ENCODE data around the gene NSD2.
"Not testable (repeated sequence)": the region's sequence is repeated elsewhere in the genome, so short reads cannot be mapped to it uniquely, and the experiment has no call there.

Gene NSD2

DNA sequence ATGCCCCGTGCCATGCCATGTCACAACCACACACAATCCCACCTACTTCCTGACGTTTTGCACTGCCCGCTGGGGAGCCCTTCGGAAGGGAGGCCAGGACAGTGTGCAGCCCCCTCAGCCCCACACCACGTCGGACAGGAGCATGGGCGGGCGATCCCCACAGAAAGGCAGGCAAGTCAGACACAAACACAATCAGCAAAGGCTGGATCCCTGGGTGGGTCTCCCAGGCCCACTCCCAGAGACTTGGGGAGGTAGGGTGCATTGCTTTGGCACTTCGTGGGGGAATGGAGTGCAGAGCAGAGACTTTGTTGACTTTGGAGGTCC lies 29.3 kb upstream of the NSD2 start:
- H3K9me3 ChIP-seq (ENCODE audit: control insufficient read depth, low read length): no peaks in the 10 kb centered on the region
- peaks cover 38% of the 10 kb centered on the region for H3K36me3 ChIP-seq (ENCODE audit: control insufficient read depth, insufficient read depth, low read length)
- H3K4me3 ChIP-seq (ENCODE audit: insufficient read depth, low read depth, low read length, poor library complexity, severe bottlenecking): no peak overlapping the region
- H3K4me1 ChIP-seq (ENCODE audit: control insufficient read depth, insufficient read depth, low read length, poor library complexity, severe bottlenecking): no peaks in the 10 kb centered on the region
- H3K27me3 ChIP-seq (replicated peaks; ENCODE audit: control insufficient read depth, insufficient read depth, low read length, poor library complexity, severe bottlenecking): no peaks in the 10 kb centered on the region
- DNase-seq: no peak
- no peak overlapping the region for H3K27ac ChIP-seq (ENCODE audit: insufficient read depth, low read length, poor library complexity, severe bottlenecking)

- no peaks in the 10 kb centered on the region for H3K9me3 ChIP-seq (ENCODE audit: control insufficient read depth, low read length)
- no peak for DNase-seq
- H3K4me3 ChIP-seq (ENCODE audit: insufficient read depth, low read depth, low read length, poor library complexity, severe bottlenecking): no peak overlapping the region
- peaks cover 36% of the 10 kb centered on the region for H3K36me3 ChIP-seq (ENCODE audit: control insufficient read depth, insufficient read depth, low read length)
- no peaks in the 10 kb centered on the region for H3K4me1 ChIP-seq (ENCODE audit: control insufficient read depth, insufficient read depth, low read length, poor library complexity, severe bottlenecking)
- H3K27me3 ChIP-seq (replicated peaks; ENCODE audit: control insufficient read depth, insufficient read depth, low read length, poor library complexity, severe bottlenecking): no peaks in the 10 kb centered on the region
- H3K27ac ChIP-seq (ENCODE audit: insufficient read depth, low read length, poor library complexity, severe bottlenecking): no peak overlapping the region
Observed at GRCh38 chr4:1842339-1842895, 28.8 kb upstream of the NSD2 start.

DNA sequence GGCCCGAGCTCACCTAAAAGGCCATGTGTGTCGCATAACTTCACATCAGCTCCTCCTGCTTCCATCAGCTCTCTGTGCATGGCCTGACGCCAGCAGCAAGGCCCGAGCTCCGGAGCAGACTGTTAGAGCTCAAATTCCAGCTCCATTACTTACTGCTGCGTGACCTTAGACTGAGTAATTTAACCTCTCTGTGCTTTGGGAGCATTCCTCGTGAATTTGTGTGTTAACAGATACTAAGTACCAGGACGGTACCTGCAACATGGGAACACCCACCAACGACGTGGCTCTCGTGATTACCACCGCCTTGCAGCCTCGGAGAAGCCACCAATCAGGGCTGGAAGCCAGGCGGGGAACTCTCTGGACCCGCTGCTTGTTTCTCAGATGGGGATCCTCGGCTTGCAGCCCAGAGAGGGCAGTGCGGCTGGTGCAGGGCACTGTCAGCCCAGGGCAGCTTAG lies 28.2 kb upstream of the NSD2 start:
- Histone ChIP-seq H3K4me3 (ENCODE audit: insufficient read depth, low read depth, low read length, poor library complexity, severe bottlenecking) (no peak overlapping the region), H3K27ac (ENCODE audit: insufficient read depth, low read length, poor library complexity, severe bottlenecking) (no peak overlapping the region), H3K9me3 (ENCODE audit: control insufficient read depth, low read length) (no peaks in the 10 kb centered on the region), H3K27me3 (replicated peaks; ENCODE audit: control insufficient read depth, insufficient read depth, low read length, poor library complexity, severe bottlenecking) (no peaks in the 10 kb centered on the region), H3K36me3 (ENCODE audit: control insufficient read depth, insufficient read depth, low read length) (peaks cover 36% of the 10 kb centered on the region), H3K4me1 (ENCODE audit: control insufficient read depth, insufficient read depth, low read length, poor library complexity, severe bottlenecking) (no peaks in the 10 kb centered on the region)
- DNase-seq: no peak

DNA sequence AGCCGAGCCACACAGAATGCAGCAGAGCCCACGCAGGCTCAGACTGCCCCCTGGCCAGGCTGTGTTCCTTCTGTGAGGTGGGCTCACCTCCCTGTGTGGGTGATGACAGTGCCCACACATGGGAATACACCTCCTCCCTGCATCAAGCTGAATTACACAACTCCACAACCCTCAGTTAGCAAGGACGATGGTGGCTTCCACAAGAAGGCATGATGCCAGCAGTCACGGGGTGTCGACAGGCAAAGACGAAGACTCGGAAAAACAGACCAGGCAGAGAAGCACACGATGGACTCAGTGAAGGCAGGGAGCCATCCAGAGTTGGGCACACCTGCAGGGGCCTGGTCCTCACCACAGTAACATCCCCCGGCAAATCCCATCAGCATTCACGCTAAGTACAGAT lies 27.3 kb upstream of the NSD2 start:
- H3K9me3 ChIP-seq (ENCODE audit: control insufficient read depth, low read length): no peaks in the 10 kb centered on the region
- no peaks in the 10 kb centered on the region for H3K27me3 ChIP-seq (replicated peaks; ENCODE audit: control insufficient read depth, insufficient read depth, low read length, poor library complexity, severe bottlenecking)
- no peak overlapping the region for H3K27ac ChIP-seq (ENCODE audit: insufficient read depth, low read length, poor library complexity, severe bottlenecking)
- DNase-seq: no peak
- H3K4me1 ChIP-seq (ENCODE audit: control insufficient read depth, insufficient read depth, low read length, poor library complexity, severe bottlenecking): no peaks in the 10 kb centered on the region
- H3K4me3 ChIP-seq (ENCODE audit: insufficient read depth, low read depth, low read length, poor library complexity, severe bottlenecking): no peak overlapping the region
- H3K36me3 ChIP-seq (ENCODE audit: control insufficient read depth, insufficient read depth, low read length): peaks cover 34% of the 10 kb centered on the region

DNA sequence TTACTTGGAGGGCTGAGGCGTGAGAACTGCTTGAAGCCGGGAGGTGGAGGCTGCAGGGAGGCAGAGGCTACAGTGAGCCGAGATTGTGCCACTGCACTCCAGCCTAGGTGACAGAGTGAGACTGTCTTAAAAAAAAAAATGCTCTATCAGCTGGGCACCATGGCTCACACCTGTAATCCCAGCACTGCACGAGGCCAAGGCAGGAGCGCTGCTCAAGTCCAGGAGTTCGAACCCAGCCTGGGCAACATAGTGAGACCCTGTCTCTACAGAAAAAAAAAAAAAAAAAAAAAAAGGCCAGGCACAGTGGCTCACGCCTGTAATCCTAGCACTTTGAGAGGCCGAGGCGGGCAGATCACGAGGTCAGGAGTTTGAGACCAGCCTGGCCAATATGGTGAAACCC lies 26.6 kb upstream of the NSD2 start:
- not testable (repeated sequence) for H3K27ac ChIP-seq (ENCODE audit: insufficient read depth, low read length, poor library complexity, severe bottlenecking); H3K4me1 ChIP-seq (ENCODE audit: control insufficient read depth, insufficient read depth, low read length, poor library complexity, severe bottlenecking); H3K4me3 ChIP-seq (ENCODE audit: insufficient read depth, low read depth, low read length, poor library complexity, severe bottlenecking); H3K27me3 ChIP-seq (replicated peaks; ENCODE audit: control insufficient read depth, insufficient read depth, low read length, poor library complexity, severe bottlenecking); H3K9me3 ChIP-seq (ENCODE audit: control insufficient read depth, low read length); DNase-seq
- peaks cover 29% of the 10 kb centered on the region for H3K36me3 ChIP-seq (ENCODE audit: control insufficient read depth, insufficient read depth, low read length)

- Histone ChIP-seq H3K27me3 (replicated peaks; ENCODE audit: control insufficient read depth, insufficient read depth, low read length, poor library complexity, severe bottlenecking) (no peaks in the 10 kb centered on the region), H3K9me3 (ENCODE audit: control insufficient read depth, low read length) (no peaks in the 10 kb centered on the region), H3K27ac (ENCODE audit: insufficient read depth, low read length, poor library complexity, severe bottlenecking) (no peak overlapping the region), H3K36me3 (ENCODE audit: control insufficient read depth, insufficient read depth, low read length) (peaks cover 18% of the 10 kb centered on the region), H3K4me3 (ENCODE audit: insufficient read depth, low read depth, low read length, poor library complexity, severe bottlenecking) (no peak overlapping the region), H3K4me1 (ENCODE audit: control insufficient read depth, insufficient read depth, low read length, poor library complexity, severe bottlenecking) (no peaks in the 10 kb centered on the region)
- no peak for DNase-seq
Observed at GRCh38 chr4:1846580-1846979, 24.6 kb upstream of the NSD2 start.

DNA sequence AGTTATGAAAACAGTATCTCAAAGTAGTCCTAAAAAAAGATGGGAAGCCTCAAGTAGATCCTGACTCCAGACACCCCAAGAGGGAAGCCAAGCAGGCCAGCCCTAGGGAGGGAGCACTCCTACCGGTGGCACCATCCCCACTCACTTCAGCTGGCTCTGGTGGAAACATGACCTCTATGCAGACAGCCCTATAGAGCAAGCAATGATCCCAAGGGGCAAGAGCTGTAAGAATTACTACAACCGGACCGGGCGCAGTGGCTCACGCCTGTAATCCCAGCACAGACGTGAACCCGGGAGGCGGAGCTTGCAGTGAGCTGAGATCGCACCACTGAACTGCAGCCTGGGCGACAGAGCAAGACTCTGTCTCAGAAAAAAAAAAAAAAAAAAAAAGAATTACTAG lies 20.9 kb upstream of the NSD2 start:
- no peak overlapping the region for H3K27ac ChIP-seq (ENCODE audit: insufficient read depth, low read length, poor library complexity, severe bottlenecking)

DNA sequence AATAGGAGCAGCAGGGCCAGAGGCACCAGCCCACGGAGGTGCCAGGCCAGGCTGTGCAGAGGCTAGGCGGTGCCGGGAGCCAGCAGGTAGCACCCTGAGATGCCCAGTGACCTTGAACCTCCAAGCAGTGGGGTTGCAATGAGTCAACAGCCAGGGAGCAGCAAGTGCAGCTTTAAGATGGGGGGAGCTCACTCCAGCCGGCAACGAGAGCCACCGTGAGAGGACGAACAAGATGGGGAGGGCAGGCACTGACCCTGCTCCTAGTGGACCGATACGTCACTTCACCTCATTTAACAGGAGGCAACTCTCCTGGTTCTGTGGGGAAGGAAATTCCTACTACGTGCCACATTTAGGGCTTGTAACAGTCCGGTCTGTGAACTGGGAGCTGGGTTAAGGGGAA lies 20.0 kb upstream of the NSD2 start:
- H3K9me3 ChIP-seq (ENCODE audit: control insufficient read depth, low read length): no peaks in the 10 kb centered on the region
- no peak for DNase-seq
- peaks cover 10% of the 10 kb centered on the region for H3K4me1 ChIP-seq (ENCODE audit: control insufficient read depth, insufficient read depth, low read length, poor library complexity, severe bottlenecking)
- H3K27ac ChIP-seq (ENCODE audit: insufficient read depth, low read length, poor library complexity, severe bottlenecking): no peak overlapping the region
- H3K4me3 ChIP-seq (ENCODE audit: insufficient read depth, low read depth, low read length, poor library complexity, severe bottlenecking): no peak overlapping the region
- peaks cover 8% of the 10 kb centered on the region for H3K36me3 ChIP-seq (ENCODE audit: control insufficient read depth, insufficient read depth, low read length)
- no peaks in the 10 kb centered on the region for H3K27me3 ChIP-seq (replicated peaks; ENCODE audit: control insufficient read depth, insufficient read depth, low read length, poor library complexity, severe bottlenecking)

More for the DNA sequence above, 20.9 kb upstream of the NSD2 start:
- H3K27me3 ChIP-seq (replicated peaks; ENCODE audit: control insufficient read depth, insufficient read depth, low read length, poor library complexity, severe bottlenecking): no peaks in the 10 kb centered on the region
- H3K4me3 ChIP-seq (ENCODE audit: insufficient read depth, low read depth, low read length, poor library complexity, severe bottlenecking): no peak overlapping the region
- no peak for DNase-seq
- H3K4me1 ChIP-seq (ENCODE audit: control insufficient read depth, insufficient read depth, low read length, poor library complexity, severe bottlenecking): peaks cover 7% of the 10 kb centered on the region
- no peaks in the 10 kb centered on the region for H3K9me3 ChIP-seq (ENCODE audit: control insufficient read depth, low read length)
- H3K36me3 ChIP-seq (ENCODE audit: control insufficient read depth, insufficient read depth, low read length): peaks cover 8% of the 10 kb centered on the region

GRCh38 chr4:1851575-1852410 lies 19.4 kb upstream of the NSD2 start:
- Histone ChIP-seq H3K27me3 (replicated peaks; ENCODE audit: control insufficient read depth, insufficient read depth, low read length, poor library complexity, severe bottlenecking) (no peaks in the 10 kb centered on the region), H3K4me1 (ENCODE audit: control insufficient read depth, insufficient read depth, low read length, poor library complexity, severe bottlenecking) (peaks cover 12% of the 10 kb centered on the region), H3K36me3 (ENCODE audit: control insufficient read depth, insufficient read depth, low read length) (peaks cover 6% of the 10 kb centered on the region), H3K27ac (ENCODE audit: insufficient read depth, low read length, poor library complexity, severe bottlenecking) (no peak overlapping the region), H3K4me3 (ENCODE audit: insufficient read depth, low read depth, low read length, poor library complexity, severe bottlenecking) (no peak overlapping the region), H3K9me3 (ENCODE audit: control insufficient read depth, low read length) (no peaks in the 10 kb centered on the region)
- no peak for DNase-seq

GRCh38 chr4:1852904-1853623 lies 18.1 kb upstream of the NSD2 start:
- DNase-seq: no peak
- Histone ChIP-seq H3K27ac (ENCODE audit: insufficient read depth, low read length, poor library complexity, severe bottlenecking) (no peak overlapping the region), H3K27me3 (replicated peaks; ENCODE audit: control insufficient read depth, insufficient read depth, low read length, poor library complexity, severe bottlenecking) (no peaks in the 10 kb centered on the region), H3K36me3 (ENCODE audit: control insufficient read depth, insufficient read depth, low read length) (peaks cover 4% of the 10 kb centered on the region), H3K4me1 (ENCODE audit: control insufficient read depth, insufficient read depth, low read length, poor library complexity, severe bottlenecking) (peaks cover 17% of the 10 kb centered on the region), H3K9me3 (ENCODE audit: control insufficient read depth, low read length) (no peaks in the 10 kb centered on the region), H3K4me3 (ENCODE audit: insufficient read depth, low read depth, low read length, poor library complexity, severe bottlenecking) (no peak overlapping the region)
